ENCODE data around the gene LAMB4. TPM values are rescaled to one million over a fixed set of nuclear protein-coding genes. Genes with fewer than 3 reads are reported as not detected.

LAMB4 gene
- polyA plus RNA-seq, 1 of the 3 experiments (the other 2 are of a cell fraction): 0.36 TPM

GRCh38 chr7:108145401-108145800 lies 15.2 kb upstream of the LAMB4 start:
- no peaks in the 10 kb centered on the region for H3K9me3 ChIP-seq
- H3K4me1 ChIP-seq (ENCODE audit: control insufficient read depth in 1 of 2, insufficient read depth in 2 of 2, low read depth in 1 of 2, low read length in 1 of 2): peaks cover 0 to 6% of the 10 kb centered on the region in 2 experiments; a peak in 1 of 4 replicates
- no peaks in the 10 kb centered on the region for H3K9me2 ChIP-seq
- H3F3A ChIP-seq (replicated peaks; ENCODE audit: insufficient read depth): no peaks in the 10 kb centered on the region
- no peak for DNase-seq
- ChIA-PET CTCF (interaction anchor here (0.6 to 3.4 kb wide), 70 partner anchors 12 to 452 kb away, joined by 3 to 90 read pairs (median 6); partner anchors contain the start of genes CBLL1 and LAMB4), POLR2A (interaction anchor here (2.0 kb wide), 1 partner anchor 143 kb away, joined by 9 read pairs; the partner anchor contains the start of gene LAMB1)
- no peaks in the 10 kb centered on the region for H3K27me3 ChIP-seq (ENCODE audit: insufficient read depth)
- no peak overlapping the region for H3K4me3 ChIP-seq (ENCODE audit: low read depth in 2 of 2, low read length in 1 of 2)
- H3K79me2 ChIP-seq (ENCODE audit: insufficient read depth): no peaks in the 10 kb centered on the region
- TF ChIP-seq RAD21 (IDR thresholded peaks at IDR 0.05; ENCODE audit: low read length) (no peak), FOXM1 (IDR thresholded peaks at IDR 0.05; ENCODE audit: low read depth) (no peak), TCF12 (IDR thresholded peaks at IDR 0.05) (no peak), USF1 (IDR thresholded peaks at IDR 0.05; ENCODE audit: borderline replicate concordance, low read depth) (no peak), FOXJ3 (CRISPR knock-in tag; IDR thresholded peaks at IDR 0.05) (no peak), EP300 (IDR thresholded peaks at IDR 0.05; ENCODE audit: borderline replicate concordance in 1 of 2, low read depth in 1 of 2, low read length in 1 of 2) (no peak), IRF3 (IDR thresholded peaks at IDR 0.05; ENCODE audit: low read depth, low read length) (no peak), MXI1 (IDR thresholded peaks at IDR 0.05; ENCODE audit: low read depth, low read length) (no peak), NRF1 (IDR thresholded peaks at IDR 0.05; ENCODE audit: low read depth, low read length) (no peak)
- TF ChIP-seq, protein P1, sequence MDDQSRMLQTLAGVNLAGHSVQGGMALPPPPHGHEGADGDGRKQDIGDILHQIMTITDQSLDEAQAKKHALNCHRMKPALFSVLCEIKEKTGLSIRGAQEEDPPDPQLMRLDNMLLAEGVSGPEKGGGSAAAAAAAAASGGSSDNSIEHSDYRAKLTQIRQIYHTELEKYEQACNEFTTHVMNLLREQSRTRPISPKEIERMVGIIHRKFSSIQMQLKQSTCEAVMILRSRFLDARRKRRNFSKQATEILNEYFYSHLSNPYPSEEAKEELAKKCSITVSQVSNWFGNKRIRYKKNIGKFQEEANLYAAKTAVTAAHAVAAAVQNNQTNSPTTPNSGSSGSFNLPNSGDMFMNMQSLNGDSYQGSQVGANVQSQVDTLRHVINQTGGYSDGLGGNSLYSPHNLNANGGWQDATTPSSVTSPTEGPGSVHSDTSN (IDR thresholded peaks at IDR 0.05): no peak
- TF ChIP-seq, protein P2, sequence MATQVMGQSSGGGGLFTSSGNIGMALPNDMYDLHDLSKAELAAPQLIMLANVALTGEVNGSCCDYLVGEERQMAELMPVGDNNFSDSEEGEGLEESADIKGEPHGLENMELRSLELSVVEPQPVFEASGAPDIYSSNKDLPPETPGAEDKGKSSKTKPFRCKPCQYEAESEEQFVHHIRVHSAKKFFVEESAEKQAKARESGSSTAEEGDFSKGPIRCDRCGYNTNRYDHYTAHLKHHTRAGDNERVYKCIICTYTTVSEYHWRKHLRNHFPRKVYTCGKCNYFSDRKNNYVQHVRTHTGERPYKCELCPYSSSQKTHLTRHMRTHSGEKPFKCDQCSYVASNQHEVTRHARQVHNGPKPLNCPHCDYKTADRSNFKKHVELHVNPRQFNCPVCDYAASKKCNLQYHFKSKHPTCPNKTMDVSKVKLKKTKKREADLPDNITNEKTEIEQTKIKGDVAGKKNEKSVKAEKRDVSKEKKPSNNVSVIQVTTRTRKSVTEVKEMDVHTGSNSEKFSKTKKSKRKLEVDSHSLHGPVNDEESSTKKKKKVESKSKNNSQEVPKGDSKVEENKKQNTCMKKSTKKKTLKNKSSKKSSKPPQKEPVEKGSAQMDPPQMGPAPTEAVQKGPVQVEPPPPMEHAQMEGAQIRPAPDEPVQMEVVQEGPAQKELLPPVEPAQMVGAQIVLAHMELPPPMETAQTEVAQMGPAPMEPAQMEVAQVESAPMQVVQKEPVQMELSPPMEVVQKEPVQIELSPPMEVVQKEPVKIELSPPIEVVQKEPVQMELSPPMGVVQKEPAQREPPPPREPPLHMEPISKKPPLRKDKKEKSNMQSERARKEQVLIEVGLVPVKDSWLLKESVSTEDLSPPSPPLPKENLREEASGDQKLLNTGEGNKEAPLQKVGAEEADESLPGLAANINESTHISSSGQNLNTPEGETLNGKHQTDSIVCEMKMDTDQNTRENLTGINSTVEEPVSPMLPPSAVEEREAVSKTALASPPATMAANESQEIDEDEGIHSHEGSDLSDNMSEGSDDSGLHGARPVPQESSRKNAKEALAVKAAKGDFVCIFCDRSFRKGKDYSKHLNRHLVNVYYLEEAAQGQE (IDR thresholded peaks at IDR 0.05; ENCODE audit: low read depth, low read length): no peak
- no peak overlapping the region for H3K27ac ChIP-seq (ENCODE audit: low read depth in 2 of 2, low read length in 1 of 2)
- WGBS (ENCODE audit: low lambda C conversion rate): 81% methylated on average over 8 of the region's 8 CpGs
- no peaks in the 10 kb centered on the region for H4K20me1 ChIP-seq (ENCODE audit: insufficient read depth)
- peaks cover 0 to 17% of the 10 kb centered on the region in 2 experiments for H3K36me3 ChIP-seq (replicated peaks in 1 of 2; ENCODE audit: control insufficient read depth in 1 of 2, insufficient read depth in 2 of 2, low read length in 1 of 2)
- H3K4me2 ChIP-seq: no peak overlapping the region
- H3K9ac ChIP-seq: no peak overlapping the region
- H2AFZ ChIP-seq (ENCODE audit: low read depth): no peak overlapping the region
